Fibroblast of lung (primary cell): ENCODE data around the gene ZNF580. TPM values are rescaled to one million over a fixed set of nuclear protein-coding genes. Genes with fewer than 3 reads are reported as not detected.
A peak's percentile ranks its signal among the peaks of the same experiment; 100 is the strongest.

Source experiments
- DNase-seq, 2 donors: peaks; one replicate each; pipeline versions ENCODE4 v3.0.0 to v3.0.0-alpha.2; 2010; ENCODE audit warnings: low read depth in 2 of 2
- H2AFZ ChIP-seq: 2 replicates; pipeline ENCODE4 v1.5.1; 2012; ENCODE audit warnings: low read length, control low read depth, inconsistent platforms
- H3K27ac ChIP-seq: 2 replicates; pipeline ENCODE4 v1.5.1; 2011; ENCODE audit warnings: low read length, control low read depth; ENCODE audit not compliant: insufficient read depth
- H3K27me3 ChIP-seq: 2 replicates; pipeline ENCODE4 v1.5.1; 2011; ENCODE audit warnings: mild to moderate bottlenecking, low read length; ENCODE audit not compliant: control insufficient read depth, insufficient read depth
- H3K36me3 ChIP-seq: 2 replicates; pipeline ENCODE4 v1.5.1; 2011; ENCODE audit warnings: low read length; ENCODE audit not compliant: control insufficient read depth, insufficient read depth
- H3K4me1 ChIP-seq: 2 replicates; pipeline ENCODE4 v1.5.1; 2011; ENCODE audit warnings: low read length; ENCODE audit not compliant: control insufficient read depth, insufficient read depth; ENCODE audit errors: extremely low read depth
- H3K4me2 ChIP-seq: 2 replicates; pipeline ENCODE4 v1.5.1; 2011; ENCODE audit warnings: low read length, control low read depth; ENCODE audit not compliant: insufficient read depth; ENCODE audit errors: extremely low read depth
- H3K4me3 ChIP-seq, 4 experiments: fragments of 200-600 bp in 1 of 4; sonication (generic) in 1 of 4; replicated peaks in 1 of 4; 2 replicates each; pipeline ENCODE4 v1.5.1; 2011 to 2016; ENCODE audit warnings: low read length in 4 of 4, low read depth in 3 of 4, mild to moderate bottlenecking in 3 of 4, control low read depth in 2 of 4, inconsistent platforms in 1 of 4, mixed read lengths in 1 of 4; ENCODE audit not compliant: insufficient read depth in 1 of 4; ENCODE audit errors: control extremely low read depth in 1 of 4
- H3K79me2 ChIP-seq: 2 replicates; pipeline ENCODE4 v1.5.1; 2012; ENCODE audit warnings: mild to moderate bottlenecking, low read length, inconsistent platforms; ENCODE audit not compliant: control insufficient read depth, insufficient read depth
- H3K9ac ChIP-seq: 2 replicates; pipeline ENCODE4 v1.5.1; 2011; ENCODE audit warnings: mild to moderate bottlenecking, low read length, control low read depth; ENCODE audit not compliant: insufficient read depth
- H3K9me3 ChIP-seq: 2 replicates; pipeline ENCODE4 v1.5.1; 2012; ENCODE audit warnings: low read depth, low read length; ENCODE audit not compliant: control insufficient read depth, insufficient read depth
- H4K20me1 ChIP-seq: 2 replicates; pipeline ENCODE4 v1.5.1; 2011; ENCODE audit warnings: low read length; ENCODE audit not compliant: control insufficient read depth, insufficient read depth; ENCODE audit errors: extremely low read depth
- EZH2 ChIP-seq: IDR thresholded peaks from 2 replicates; pipeline ENCODE4 v1.5.1; 2012; ENCODE audit warnings: low read length, control low read depth, mild to moderate bottlenecking; ENCODE audit errors: missing control alignments
- polyA plus RNA-seq, 2 donors: library from polyadenylated mRNA; depleted of rRNA in 1 of 2; stranded (reverse) in 1 of 2; unstranded in 1 of 2; fragments of >200 nt; gene quantifications; 2 replicates each; pipeline ENCODE4 v1.2.1, GENCODE V29; 2011 to 2012; ENCODE audit warnings: missing spikeins in 1 of 2
- total RNA-seq: library from RNA; depleted of rRNA; stranded (reverse); fragments of >200 nt; gene quantifications from 2 replicates; pipeline ENCODE4 v1.2.1, GENCODE V29; 2014
- TF ChIP-seq, protein P1 (sequence below), 2 donors: IDR thresholded peaks in 1 of 2; conservative IDR thresholded peaks in 1 of 2; 1 replicate in 1 of 2; 2 replicates in 1 of 2; pipeline ENCODE4 v1.5.1; 2011 to 2012; ENCODE audit warnings: low read length in 2 of 2, control low read depth in 1 of 2, inconsistent platforms in 1 of 2, low read depth in 1 of 2, mild to moderate bottlenecking in 1 of 2

ZNF580 gene
- total and polyA plus RNA-seq, 2 donors (not counting 1 experiment from before 2014, with no cell fraction given), result 4.1 to 7.2 TPM

DNA sequence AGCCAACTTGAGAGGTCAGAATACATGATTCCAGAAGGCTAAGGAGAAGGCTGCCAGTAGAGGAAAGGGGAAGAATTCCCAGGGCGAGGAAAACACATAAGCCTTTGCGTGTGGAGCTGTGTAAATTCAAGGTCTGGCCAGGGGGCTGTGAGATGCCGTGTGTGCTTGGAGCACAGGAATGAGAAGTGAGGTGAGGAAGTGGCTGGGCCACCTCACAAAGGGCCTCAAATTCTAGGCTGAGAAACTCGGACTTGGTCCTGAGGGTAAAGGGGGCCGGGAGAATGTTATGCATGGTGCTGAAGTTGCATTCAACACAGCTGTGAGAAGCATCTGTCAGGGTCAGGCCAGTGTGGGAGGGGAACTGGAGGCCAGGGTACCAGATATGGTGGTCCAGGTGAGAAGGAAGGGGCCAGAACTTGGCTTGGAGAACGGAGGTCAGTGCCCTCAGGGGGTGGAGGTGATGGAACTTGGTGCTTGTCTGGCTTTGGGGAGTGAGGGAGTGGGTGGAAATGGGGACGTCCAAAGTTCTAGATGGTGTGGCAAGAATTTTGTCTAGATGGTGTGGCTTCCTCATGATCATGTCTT lies 4.9 kb upstream of the ZNF580 start:
- H3K9me3 ChIP-seq, result no peaks in the 10 kb centered on the region
- H3K9ac ChIP-seq, result peak overlapping the region; percentile 91
- peak overlapping the region; percentile 92 for H3K4me2 ChIP-seq
- peaks cover 38% of the 10 kb centered on the region for H3K79me2 ChIP-seq
- DNase-seq, result no peak
- H4K20me1 ChIP-seq, result no peaks in the 10 kb centered on the region
- peaks cover 12% of the 10 kb centered on the region for H3K4me1 ChIP-seq
- peak overlapping the region; percentile 95 for H3K27ac ChIP-seq
- H3K4me3 ChIP-seq, result peak overlapping the region; percentile 67 to 100 (median 96)
- peaks cover 5% of the 10 kb centered on the region for H3K36me3 ChIP-seq
- TF ChIP-seq, protein P1, sequence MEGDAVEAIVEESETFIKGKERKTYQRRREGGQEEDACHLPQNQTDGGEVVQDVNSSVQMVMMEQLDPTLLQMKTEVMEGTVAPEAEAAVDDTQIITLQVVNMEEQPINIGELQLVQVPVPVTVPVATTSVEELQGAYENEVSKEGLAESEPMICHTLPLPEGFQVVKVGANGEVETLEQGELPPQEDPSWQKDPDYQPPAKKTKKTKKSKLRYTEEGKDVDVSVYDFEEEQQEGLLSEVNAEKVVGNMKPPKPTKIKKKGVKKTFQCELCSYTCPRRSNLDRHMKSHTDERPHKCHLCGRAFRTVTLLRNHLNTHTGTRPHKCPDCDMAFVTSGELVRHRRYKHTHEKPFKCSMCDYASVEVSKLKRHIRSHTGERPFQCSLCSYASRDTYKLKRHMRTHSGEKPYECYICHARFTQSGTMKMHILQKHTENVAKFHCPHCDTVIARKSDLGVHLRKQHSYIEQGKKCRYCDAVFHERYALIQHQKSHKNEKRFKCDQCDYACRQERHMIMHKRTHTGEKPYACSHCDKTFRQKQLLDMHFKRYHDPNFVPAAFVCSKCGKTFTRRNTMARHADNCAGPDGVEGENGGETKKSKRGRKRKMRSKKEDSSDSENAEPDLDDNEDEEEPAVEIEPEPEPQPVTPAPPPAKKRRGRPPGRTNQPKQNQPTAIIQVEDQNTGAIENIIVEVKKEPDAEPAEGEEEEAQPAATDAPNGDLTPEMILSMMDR (conservative IDR thresholded peaks at IDR 0.05 in 1 of 2, IDR thresholded peaks at IDR 0.05 in 1 of 2; ENCODE audit: low read depth in 1 of 2, low read length in 2 of 2), result no peak
- TF ChIP-seq EZH2, result no peak
- no peaks in the 10 kb centered on the region for H3K27me3 ChIP-seq
- no peak overlapping the region for H2AFZ ChIP-seq

DNA sequence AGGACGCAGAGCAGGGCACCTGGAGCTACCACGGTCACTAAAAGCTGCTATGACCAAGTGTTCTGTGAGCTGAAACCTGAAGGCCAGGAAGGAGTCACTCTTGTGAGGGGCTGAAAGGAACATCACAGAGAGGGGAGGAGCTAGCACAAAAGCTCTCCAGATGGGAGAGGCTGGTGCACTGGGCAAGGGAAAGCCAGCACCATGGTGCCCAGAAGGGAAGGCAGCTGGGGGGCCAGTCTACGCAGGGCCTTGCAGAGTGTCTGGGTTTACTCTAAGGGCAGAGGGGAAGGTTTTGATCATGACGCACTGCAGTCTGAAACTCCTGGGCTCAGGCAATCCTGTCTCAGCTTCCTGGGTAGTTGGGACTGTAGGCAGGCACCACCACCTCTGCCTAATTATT lies 4.1 kb upstream of the ZNF580 start:
- Histone ChIP-seq H3K4me1 (peaks cover 12% of the 10 kb centered on the region), H3K36me3 (peaks cover 5% of the 10 kb centered on the region), H4K20me1 (no peaks in the 10 kb centered on the region), H3K9ac (no peak overlapping the region), H3K4me3 (peak overlapping the region in 1 of 4 experiments; percentile 99), H3K27me3 (no peaks in the 10 kb centered on the region), H3K79me2 (peaks cover 42% of the 10 kb centered on the region), H3K27ac (no peak overlapping the region), H3K4me2 (no peak overlapping the region), H2AFZ (no peak overlapping the region), H3K9me3 (no peaks in the 10 kb centered on the region)
- TF ChIP-seq EZH2, result no peak
- TF ChIP-seq, protein P1 (conservative IDR thresholded peaks at IDR 0.05 in 1 of 2, IDR thresholded peaks at IDR 0.05 in 1 of 2; ENCODE audit: low read depth in 1 of 2, low read length in 2 of 2), result no peak
- no peak for DNase-seq

DNA sequence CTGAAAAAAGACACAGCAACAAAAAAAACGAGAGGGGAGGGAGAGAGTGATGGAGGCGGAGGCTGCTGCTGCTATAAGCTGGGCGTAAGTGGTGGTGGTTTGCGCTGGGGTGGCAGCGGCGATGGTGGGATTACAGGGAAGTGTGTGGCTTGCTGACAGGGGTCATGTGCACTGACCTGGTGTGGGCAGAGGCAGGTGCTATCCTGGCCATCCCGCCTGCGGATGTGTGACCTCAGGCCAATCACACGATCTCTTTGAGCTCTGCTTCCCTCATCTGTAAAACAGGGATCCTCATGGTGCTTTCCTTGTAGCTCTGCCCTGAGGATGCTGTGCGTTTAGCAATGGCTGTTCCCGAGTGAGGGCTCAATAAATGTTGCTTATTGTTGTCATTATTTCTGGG lies 3.3 kb upstream of the ZNF580 start:
- peaks cover 45% of the 10 kb centered on the region for H3K79me2 ChIP-seq
- peaks cover 5% of the 10 kb centered on the region for H3K36me3 ChIP-seq
- no peak overlapping the region for H3K4me3 ChIP-seq
- H3K4me2 ChIP-seq, result no peak overlapping the region
- no peak overlapping the region for H3K27ac ChIP-seq
- TF ChIP-seq, protein P1 (conservative IDR thresholded peaks at IDR 0.05 in 1 of 2, IDR thresholded peaks at IDR 0.05 in 1 of 2; ENCODE audit: low read depth in 1 of 2, low read length in 2 of 2), result no peak
- TF ChIP-seq EZH2, result no peak
- H3K9ac ChIP-seq, result no peak overlapping the region
- H3K27me3 ChIP-seq, result no peaks in the 10 kb centered on the region
- H2AFZ ChIP-seq, result no peak overlapping the region
- H4K20me1 ChIP-seq, result no peaks in the 10 kb centered on the region
- H3K4me1 ChIP-seq, result peaks cover 12% of the 10 kb centered on the region
- no peaks in the 10 kb centered on the region for H3K9me3 ChIP-seq
- DNase-seq, result no peak
